ENCODE measurements around the gene MYL12A.

DNA sequence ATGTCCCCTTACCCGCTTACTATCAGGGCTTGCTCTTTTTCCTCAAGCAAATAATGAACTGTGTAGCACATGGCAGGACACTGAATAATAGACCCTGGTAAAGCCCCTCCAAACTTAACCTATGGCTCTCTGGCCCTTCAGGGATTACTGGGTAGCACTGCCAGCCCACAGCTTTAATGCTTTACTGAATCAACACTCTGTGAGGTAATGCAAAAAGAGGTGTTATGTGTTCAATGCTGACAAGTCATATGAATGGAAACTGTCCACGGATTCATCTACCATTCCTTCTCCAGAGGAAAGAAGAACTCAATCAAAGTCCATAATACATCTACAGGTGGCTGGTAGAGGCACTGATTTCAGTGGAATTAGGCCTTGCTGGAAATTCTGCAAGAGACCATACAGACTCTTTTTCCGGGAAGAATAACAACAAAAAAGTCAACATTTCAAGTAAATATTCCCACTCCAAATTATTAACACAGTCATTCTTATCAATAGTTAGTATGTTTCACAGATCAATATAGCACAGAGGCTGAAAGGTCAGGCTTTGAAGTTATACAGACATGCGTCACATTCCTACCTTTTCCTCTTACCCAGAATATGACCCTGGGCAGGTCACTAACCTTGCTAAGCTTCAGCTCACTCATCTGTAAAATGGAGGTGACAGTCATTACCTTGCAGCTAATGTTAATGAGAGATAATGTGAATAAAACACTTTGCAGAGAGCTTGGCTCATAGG is 14.0 kb upstream of the MYL12A start:
- no peak for TF ChIP-seq SP1 (CRISPR knock-in tag; conservative IDR thresholded peaks at IDR 0.05)
- TF ChIP-seq, protein P1, sequence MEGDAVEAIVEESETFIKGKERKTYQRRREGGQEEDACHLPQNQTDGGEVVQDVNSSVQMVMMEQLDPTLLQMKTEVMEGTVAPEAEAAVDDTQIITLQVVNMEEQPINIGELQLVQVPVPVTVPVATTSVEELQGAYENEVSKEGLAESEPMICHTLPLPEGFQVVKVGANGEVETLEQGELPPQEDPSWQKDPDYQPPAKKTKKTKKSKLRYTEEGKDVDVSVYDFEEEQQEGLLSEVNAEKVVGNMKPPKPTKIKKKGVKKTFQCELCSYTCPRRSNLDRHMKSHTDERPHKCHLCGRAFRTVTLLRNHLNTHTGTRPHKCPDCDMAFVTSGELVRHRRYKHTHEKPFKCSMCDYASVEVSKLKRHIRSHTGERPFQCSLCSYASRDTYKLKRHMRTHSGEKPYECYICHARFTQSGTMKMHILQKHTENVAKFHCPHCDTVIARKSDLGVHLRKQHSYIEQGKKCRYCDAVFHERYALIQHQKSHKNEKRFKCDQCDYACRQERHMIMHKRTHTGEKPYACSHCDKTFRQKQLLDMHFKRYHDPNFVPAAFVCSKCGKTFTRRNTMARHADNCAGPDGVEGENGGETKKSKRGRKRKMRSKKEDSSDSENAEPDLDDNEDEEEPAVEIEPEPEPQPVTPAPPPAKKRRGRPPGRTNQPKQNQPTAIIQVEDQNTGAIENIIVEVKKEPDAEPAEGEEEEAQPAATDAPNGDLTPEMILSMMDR (IDR thresholded peaks at IDR 0.05) = no peak
